ENCODE results near the gene FGGY. TPM values are rescaled to one million over a fixed set of nuclear protein-coding genes. Genes with fewer than 3 reads are reported as not detected.

The FGGY gene
- total and polyA plus RNA-seq, 2 donors (not counting 1 experiment from before 2014, with no cell fraction given): 6.1 to 38.5 TPM

DNA sequence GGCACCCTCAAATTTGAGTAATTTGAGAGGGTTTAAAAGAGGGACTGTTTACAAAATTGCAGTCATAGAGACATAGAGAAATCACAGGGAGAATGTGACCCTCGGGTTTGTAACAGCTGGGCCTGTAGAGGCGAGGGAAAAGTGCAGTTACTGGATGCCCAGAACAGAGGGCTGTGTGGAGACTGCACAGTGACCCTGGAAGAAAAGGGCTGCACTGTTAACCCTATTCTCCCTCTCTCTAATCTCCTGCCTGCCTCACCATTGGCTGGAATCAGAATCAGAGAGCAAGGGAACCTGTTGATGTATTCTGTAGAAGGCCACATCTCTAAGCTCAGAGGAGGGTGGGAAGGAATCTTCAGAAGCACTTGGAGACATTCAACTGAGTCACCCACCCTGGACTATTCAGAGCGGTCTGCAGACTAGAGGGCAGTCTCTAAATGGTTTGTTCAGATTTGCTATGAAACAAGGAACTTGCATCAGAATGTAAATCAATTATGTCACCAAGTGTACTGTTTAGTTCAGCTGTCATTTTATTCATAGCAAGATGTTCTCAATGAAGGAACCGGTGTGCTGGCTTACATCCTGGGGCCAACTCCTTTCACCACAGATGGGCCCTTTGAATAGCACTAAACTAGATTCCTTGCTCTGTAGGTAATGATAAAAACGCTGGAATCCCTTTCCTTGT lies 385.6 kb downstream of the FGGY start:
- Histone ChIP-seq H3K36me3 (replicated peaks in 1 of 2; ENCODE audit: control extremely low read depth in 1 of 2, control insufficient read depth in 1 of 2, extremely low read depth in 1 of 2, insufficient read depth in 2 of 2, low read length in 1 of 2) (no peaks in the 10 kb centered on the region), H2AFZ (ENCODE audit: insufficient read depth, low read depth, low read length, poor library complexity, severe bottlenecking) (no peak overlapping the region), H3K27me3 (replicated peaks in 1 of 4; ENCODE audit: control extremely low read depth in 1 of 4, control insufficient read depth in 3 of 4, insufficient read depth in 4 of 4, low read length in 3 of 4) (no peaks in the 10 kb centered on the region), H3K27ac (ENCODE audit: low read length in 2 of 2) (no peak overlapping the region), H4K20me1 (ENCODE audit: control insufficient read depth, insufficient read depth, low read length, poor library complexity, severe bottlenecking) (no peaks in the 10 kb centered on the region), H3K4me1 (ENCODE audit: control insufficient read depth in 2 of 2, insufficient read depth in 2 of 2, low read length in 2 of 2) (no peaks in the 10 kb centered on the region), H3K4me3 (ENCODE audit: control extremely low read depth in 1 of 5, extremely low read depth in 1 of 5, insufficient read depth in 1 of 5, low read depth in 2 of 5, low read length in 4 of 5) (no peak overlapping the region), H3K4me2 (replicated peaks; ENCODE audit: low read depth, low read length, poor library complexity, severe bottlenecking) (no peak overlapping the region), H3K9ac (ENCODE audit: low read length) (no peak overlapping the region), H3K79me2 (ENCODE audit: control insufficient read depth, insufficient read depth, low read length) (no peaks in the 10 kb centered on the region), H3K9me3 (ENCODE audit: control extremely low read depth in 1 of 3, control insufficient read depth in 2 of 3, insufficient read depth in 1 of 3, low read length in 2 of 3) (no peaks in the 10 kb centered on the region)
- TF ChIP-seq EZH2 (IDR thresholded peaks at IDR 0.05; ENCODE audit: borderline replicate concordance, insufficient read depth, low read depth, low read length, poor library complexity, severe bottlenecking): no peak
- TF ChIP-seq, protein P1, sequence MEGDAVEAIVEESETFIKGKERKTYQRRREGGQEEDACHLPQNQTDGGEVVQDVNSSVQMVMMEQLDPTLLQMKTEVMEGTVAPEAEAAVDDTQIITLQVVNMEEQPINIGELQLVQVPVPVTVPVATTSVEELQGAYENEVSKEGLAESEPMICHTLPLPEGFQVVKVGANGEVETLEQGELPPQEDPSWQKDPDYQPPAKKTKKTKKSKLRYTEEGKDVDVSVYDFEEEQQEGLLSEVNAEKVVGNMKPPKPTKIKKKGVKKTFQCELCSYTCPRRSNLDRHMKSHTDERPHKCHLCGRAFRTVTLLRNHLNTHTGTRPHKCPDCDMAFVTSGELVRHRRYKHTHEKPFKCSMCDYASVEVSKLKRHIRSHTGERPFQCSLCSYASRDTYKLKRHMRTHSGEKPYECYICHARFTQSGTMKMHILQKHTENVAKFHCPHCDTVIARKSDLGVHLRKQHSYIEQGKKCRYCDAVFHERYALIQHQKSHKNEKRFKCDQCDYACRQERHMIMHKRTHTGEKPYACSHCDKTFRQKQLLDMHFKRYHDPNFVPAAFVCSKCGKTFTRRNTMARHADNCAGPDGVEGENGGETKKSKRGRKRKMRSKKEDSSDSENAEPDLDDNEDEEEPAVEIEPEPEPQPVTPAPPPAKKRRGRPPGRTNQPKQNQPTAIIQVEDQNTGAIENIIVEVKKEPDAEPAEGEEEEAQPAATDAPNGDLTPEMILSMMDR (IDR thresholded peaks at IDR 0.05): no peak
- intact Hi-C loops (cut with micrococcal nuclease): no loop called here
- Mint-ChIP-seq H3K27ac (no peak overlapping the region), H3K4me3 (no peak overlapping the region), H3K27me3 (no peaks in the 10 kb centered on the region), H3K4me1 (peaks cover 3% of the 10 kb centered on the region), H3K9me3 (ENCODE audit: insufficient read depth) (no peaks in the 10 kb centered on the region)
- ChIA-PET POLR2A (no interaction called here), CTCF (no interaction called here)
- no peak for DNase-seq
- ATAC-seq (ENCODE audit: low read depth): no peak
- WGBS (ENCODE audit: insufficient coverage): no CpG with 5 or more reads among the region's 5 CpGs

- peaks cover 3% of the 10 kb centered on the region for H3K4me1 Mint-ChIP-seq
- Histone ChIP-seq H4K20me1 (ENCODE audit: control insufficient read depth, insufficient read depth, low read length, poor library complexity, severe bottlenecking) (no peaks in the 10 kb centered on the region), H3K36me3 (replicated peaks in 1 of 2; ENCODE audit: control extremely low read depth in 1 of 2, control insufficient read depth in 1 of 2, extremely low read depth in 1 of 2, insufficient read depth in 2 of 2, low read length in 1 of 2) (no peaks in the 10 kb centered on the region), H3K27me3 (replicated peaks in 1 of 4; ENCODE audit: control extremely low read depth in 1 of 4, control insufficient read depth in 3 of 4, insufficient read depth in 4 of 4, low read length in 3 of 4) (no peaks in the 10 kb centered on the region), H3K79me2 (ENCODE audit: control insufficient read depth, insufficient read depth, low read length) (no peaks in the 10 kb centered on the region), H3K9me3 (ENCODE audit: control extremely low read depth in 1 of 3, control insufficient read depth in 2 of 3, insufficient read depth in 1 of 3, low read length in 2 of 3) (no peaks in the 10 kb centered on the region), H3K4me1 (ENCODE audit: control insufficient read depth in 2 of 2, insufficient read depth in 2 of 2, low read length in 2 of 2) (no peaks in the 10 kb centered on the region), H3K4me3 (ENCODE audit: control extremely low read depth in 1 of 5, extremely low read depth in 1 of 5, insufficient read depth in 1 of 5, low read depth in 2 of 5, low read length in 4 of 5) (no peak overlapping the region), H3K9ac (ENCODE audit: low read length) (no peak overlapping the region), H3K4me2 (replicated peaks; ENCODE audit: low read depth, low read length, poor library complexity, severe bottlenecking) (no peak overlapping the region), H3K27ac (ENCODE audit: low read length in 2 of 2) (no peak overlapping the region), H2AFZ (ENCODE audit: insufficient read depth, low read depth, low read length, poor library complexity, severe bottlenecking) (no peak overlapping the region)
- H3K4me3 Mint-ChIP-seq: no peak overlapping the region
- H3K27ac Mint-ChIP-seq: no peak overlapping the region
- intact Hi-C loops (cut with micrococcal nuclease): no loop called here
- DNase-seq (no peak), ATAC-seq (ENCODE audit: low read depth) (no peak)
- ChIA-PET CTCF (no interaction called here), POLR2A (no interaction called here)
- no peaks in the 10 kb centered on the region for H3K9me3 Mint-ChIP-seq (ENCODE audit: insufficient read depth)
- WGBS (ENCODE audit: insufficient coverage): no CpG with 5 or more reads among the region's 2 CpGs
- TF ChIP-seq, protein P1 (IDR thresholded peaks at IDR 0.05): no peak
- no peak for TF ChIP-seq EZH2 (IDR thresholded peaks at IDR 0.05; ENCODE audit: borderline replicate concordance, insufficient read depth, low read depth, low read length, poor library complexity, severe bottlenecking)
- no peaks in the 10 kb centered on the region for H3K27me3 Mint-ChIP-seq
Observed at GRCh38 chr1:59683197-59683596, 386.3 kb downstream of the FGGY start.
